Measurements from ENCODE around the gene DACT1. TPM values are rescaled to one million over a fixed set of nuclear protein-coding genes. Genes with fewer than 3 reads are reported as not detected.

DACT1 gene
- total RNA-seq, 4 donors from 2014 or later, result 35.7 to 87.2 (median 65.9) TPM

DNA sequence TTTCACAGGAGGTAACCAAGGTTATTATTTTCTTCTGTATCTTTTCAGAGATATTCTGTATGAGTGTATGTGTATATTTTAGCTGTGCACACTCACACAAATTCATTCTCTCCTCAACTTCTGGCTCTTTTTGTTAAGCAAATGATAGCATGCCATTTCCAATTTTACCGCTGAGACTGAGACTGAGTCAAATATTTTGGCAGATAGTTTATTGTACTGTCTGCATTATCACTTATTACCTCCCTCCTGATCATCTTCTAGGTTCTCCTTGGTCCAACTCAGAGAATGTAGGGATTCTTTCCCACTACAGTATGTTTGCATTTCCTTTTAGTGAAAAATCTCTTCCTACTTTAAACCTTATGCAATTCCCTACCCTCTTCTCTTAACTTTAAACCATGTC, 33.3 kb downstream of the DACT1 start:
- H3K4me1 ChIP-seq, result no peaks in the 10 kb centered on the region
- no peak overlapping the region for H3K27ac ChIP-seq
- no peak overlapping the region for H3K4me3 ChIP-seq
- DNase-seq (ENCODE audit: low spot score in 2 of 2), result no peak
- H3K36me3 ChIP-seq, result no peaks in the 10 kb centered on the region
- 32 to 79% methylated on average over 1 of the region's 1 CpG for WGBS, 2 donors
- TF ChIP-seq, protein P1, sequence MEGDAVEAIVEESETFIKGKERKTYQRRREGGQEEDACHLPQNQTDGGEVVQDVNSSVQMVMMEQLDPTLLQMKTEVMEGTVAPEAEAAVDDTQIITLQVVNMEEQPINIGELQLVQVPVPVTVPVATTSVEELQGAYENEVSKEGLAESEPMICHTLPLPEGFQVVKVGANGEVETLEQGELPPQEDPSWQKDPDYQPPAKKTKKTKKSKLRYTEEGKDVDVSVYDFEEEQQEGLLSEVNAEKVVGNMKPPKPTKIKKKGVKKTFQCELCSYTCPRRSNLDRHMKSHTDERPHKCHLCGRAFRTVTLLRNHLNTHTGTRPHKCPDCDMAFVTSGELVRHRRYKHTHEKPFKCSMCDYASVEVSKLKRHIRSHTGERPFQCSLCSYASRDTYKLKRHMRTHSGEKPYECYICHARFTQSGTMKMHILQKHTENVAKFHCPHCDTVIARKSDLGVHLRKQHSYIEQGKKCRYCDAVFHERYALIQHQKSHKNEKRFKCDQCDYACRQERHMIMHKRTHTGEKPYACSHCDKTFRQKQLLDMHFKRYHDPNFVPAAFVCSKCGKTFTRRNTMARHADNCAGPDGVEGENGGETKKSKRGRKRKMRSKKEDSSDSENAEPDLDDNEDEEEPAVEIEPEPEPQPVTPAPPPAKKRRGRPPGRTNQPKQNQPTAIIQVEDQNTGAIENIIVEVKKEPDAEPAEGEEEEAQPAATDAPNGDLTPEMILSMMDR (IDR thresholded peaks at IDR 0.05), result no peak
- no peak for TF ChIP-seq POLR2A (IDR thresholded peaks at IDR 0.05)
- no peak for TF ChIP-seq EP300 (IDR thresholded peaks at IDR 0.05)
- H3K27me3 ChIP-seq, result no peaks in the 10 kb centered on the region
- H3K9me3 ChIP-seq, result no peaks in the 10 kb centered on the region

DNA sequence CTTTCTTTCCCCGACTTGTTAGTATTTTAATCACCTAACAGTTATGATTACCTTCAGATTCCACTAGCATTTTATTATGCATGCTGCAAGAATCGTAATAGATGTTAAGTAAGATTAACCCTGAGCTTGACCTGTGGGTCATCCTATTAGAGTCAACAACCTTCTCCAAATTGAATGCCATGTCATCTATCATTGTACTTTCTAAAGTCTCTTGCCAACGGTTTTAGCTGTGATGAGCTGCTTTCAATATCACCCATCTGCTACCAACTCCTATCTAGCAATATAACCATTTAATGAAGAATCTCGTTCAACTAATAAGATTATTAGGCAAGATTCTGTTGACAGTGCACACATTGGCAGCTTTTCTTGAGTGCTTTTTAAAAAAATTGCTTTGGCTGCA, 33.7 kb downstream of the DACT1 start:
- 52 to 56% methylated on average over 4 of the region's 4 CpGs for WGBS, 2 donors
- TF ChIP-seq EP300 (IDR thresholded peaks at IDR 0.05) (no peak), POLR2A (IDR thresholded peaks at IDR 0.05) (no peak)
- TF ChIP-seq, protein P1 (IDR thresholded peaks at IDR 0.05), result no peak
- H3K27me3 ChIP-seq, result no peaks in the 10 kb centered on the region
- no peak for DNase-seq (ENCODE audit: low spot score in 2 of 2)
- H3K36me3 ChIP-seq, result no peaks in the 10 kb centered on the region
- H3K4me3 ChIP-seq, result no peak overlapping the region
- no peaks in the 10 kb centered on the region for H3K4me1 ChIP-seq
- H3K9me3 ChIP-seq, result no peaks in the 10 kb centered on the region
- H3K27ac ChIP-seq, result no peak overlapping the region

DNA sequence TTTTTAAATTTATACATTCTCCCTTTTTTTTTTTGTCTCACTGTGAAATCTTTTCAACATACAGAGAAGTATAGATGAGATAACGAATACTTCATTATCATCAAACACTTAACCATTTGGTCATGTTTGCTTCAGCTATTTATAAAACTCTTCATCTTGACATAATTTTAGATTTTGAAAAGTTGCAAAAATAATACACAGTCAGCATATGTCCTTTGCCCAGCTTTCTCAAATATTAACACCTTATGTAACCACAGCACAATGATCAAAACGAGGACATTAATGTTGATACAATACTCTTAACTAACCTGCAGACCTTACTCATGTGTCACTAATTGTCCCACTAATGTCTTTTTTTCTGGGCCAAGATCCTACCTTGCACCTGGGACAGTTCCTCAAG, 36.0 kb downstream of the DACT1 start:
- 90 to 92% methylated on average over 2 of the region's 2 CpGs for WGBS, 2 donors
- Histone ChIP-seq H3K4me1 (no peaks in the 10 kb centered on the region), H3K4me3 (no peak overlapping the region), H3K9me3 (no peaks in the 10 kb centered on the region), H3K27ac (no peak overlapping the region), H3K27me3 (no peaks in the 10 kb centered on the region), H3K36me3 (no peaks in the 10 kb centered on the region)
- DNase-seq (ENCODE audit: low spot score in 2 of 2), result no peak
- TF ChIP-seq EP300 (IDR thresholded peaks at IDR 0.05), result no peak
- no peak for TF ChIP-seq POLR2A (IDR thresholded peaks at IDR 0.05)
- TF ChIP-seq, protein P1 (IDR thresholded peaks at IDR 0.05), result no peak

GRCh38 chr14:58677001-58677400, 39.2 kb downstream of the DACT1 start:
- Histone ChIP-seq H3K27ac (no peak overlapping the region), H3K4me3 (no peak overlapping the region), H3K27me3 (no peaks in the 10 kb centered on the region), H3K4me1 (no peaks in the 10 kb centered on the region), H3K36me3 (no peaks in the 10 kb centered on the region), H3K9me3 (no peaks in the 10 kb centered on the region)
- TF ChIP-seq, protein P1 (IDR thresholded peaks at IDR 0.05), result no peak
- TF ChIP-seq POLR2A (IDR thresholded peaks at IDR 0.05), result no peak
- no peak for TF ChIP-seq EP300 (IDR thresholded peaks at IDR 0.05)
- WGBS, 2 donors, result 69 to 82% methylated on average over 5 of the region's 5 CpGs
- no peak for DNase-seq (ENCODE audit: low spot score in 2 of 2)

GRCh38 chr14:58677517-58677916, 39.8 kb downstream of the DACT1 start:
- Histone ChIP-seq H3K27ac (no peak overlapping the region), H3K27me3 (no peaks in the 10 kb centered on the region), H3K4me1 (no peaks in the 10 kb centered on the region), H3K4me3 (no peak overlapping the region), H3K9me3 (no peaks in the 10 kb centered on the region), H3K36me3 (no peaks in the 10 kb centered on the region)
- DNase-seq (ENCODE audit: low spot score in 2 of 2), result no peak
- TF ChIP-seq, protein P1 (IDR thresholded peaks at IDR 0.05), result no peak
- TF ChIP-seq EP300 (IDR thresholded peaks at IDR 0.05) (no peak), POLR2A (IDR thresholded peaks at IDR 0.05) (no peak)
- 81 to 95% methylated on average over 4 of the region's 4 CpGs for WGBS, 2 donors

Data from tibial nerve (tissue), 4 donors.